Natural killer cell (primary cell): ENCODE results near the gene MLST8. TPM values are rescaled to one million over a fixed set of nuclear protein-coding genes. Genes with fewer than 3 reads are reported as not detected.

Experiments
- ATAC-seq, 3 donors: fragments of 150-1000 bp in 2 of 3; fragments of 200-7000 bp in 1 of 3; cut with Tn5 transposase; 1 replicate in 1 of 3; 2 replicates in 2 of 3; pipeline ENCODE4 v1.10.0; 2021; ENCODE audit warnings: mild to moderate bottlenecking in 2 of 3, moderate library complexity in 2 of 3
- DNase-seq, 2 donors: peaks; one replicate each; pipeline versions ENCODE4 v3.0.0 to v3.0.0-alpha.2; 2013 to 2021; ENCODE audit warnings: mixed read lengths in 1 of 2
- H3K27ac ChIP-seq: one replicate; pipeline ENCODE4 v1.5.1; 2013; ENCODE audit warnings: mild to moderate bottlenecking, low read length
- H3K27me3 ChIP-seq: one replicate; pipeline ENCODE4 v1.6.1; 2013; ENCODE audit warnings: low read length; ENCODE audit not compliant: control insufficient read depth, insufficient read depth
- H3K36me3 ChIP-seq: one replicate; pipeline ENCODE4 v1.6.1; 2013; ENCODE audit warnings: low read length; ENCODE audit not compliant: control insufficient read depth, insufficient read depth
- H3K4me1 ChIP-seq: one replicate; pipeline ENCODE4 v1.6.1; 2013; ENCODE audit warnings: low read length; ENCODE audit not compliant: control insufficient read depth, insufficient read depth
- H3K4me3 ChIP-seq: one replicate; pipeline ENCODE4 v1.5.1; 2013; ENCODE audit warnings: low read length
- H3K9me3 ChIP-seq: one replicate; pipeline ENCODE4 v1.6.1; 2013; ENCODE audit warnings: low read length; ENCODE audit not compliant: control insufficient read depth, insufficient read depth
- H3K27ac Mint-ChIP-seq, 2 donors: one replicate each; pipeline ENCODE4 v1.8.0; 2022; ENCODE audit warnings: mild to moderate bottlenecking in 2 of 2, mixed read lengths in 2 of 2, moderate library complexity in 1 of 2
- H3K27me3 Mint-ChIP-seq, 2 donors: one replicate each; pipeline ENCODE4 v1.8.0; 2022; ENCODE audit warnings: low read depth in 2 of 2, mixed read lengths in 2 of 2
- H3K36me3 Mint-ChIP-seq: one replicate; pipeline ENCODE4 v1.8.0; 2022; ENCODE audit warnings: mixed read lengths
- H3K4me1 Mint-ChIP-seq, 2 donors: one replicate each; pipeline ENCODE4 v1.8.0; 2022; ENCODE audit warnings: mixed read lengths in 2 of 2
- H3K4me3 Mint-ChIP-seq: one replicate; pipeline ENCODE4 v1.8.0; 2022; ENCODE audit warnings: mild to moderate bottlenecking, moderate library complexity, mixed read lengths
- H3K9me3 Mint-ChIP-seq, 2 donors: one replicate each; pipeline ENCODE4 v1.8.0; 2022; ENCODE audit warnings: mixed read lengths in 2 of 2
- WGBS: methylation state at CpG from one replicate; pipeline ENCODE4 v1.1.7; 2013; ENCODE audit warnings: missing lambda C conversion rate; ENCODE audit not compliant: insufficient coverage; 5-methylcytosine and 5-hydroxymethylcytosine counted together
- intact Hi-C: fragments of 100-400 bp; cut with micrococcal nuclease; formaldehyde crosslinking; loops from one replicate; pipeline ENCODE4 v1.14.2; 2022
- total RNA-seq, 4 donors: library from RNA; stranded (reverse); fragments of 120-200 nt in 1 of 4; gene quantifications; one replicate each; pipeline versions ENCODE4 v1.2.3 to v1.2.4, GENCODE V29; 2013 to 2022
- TF ChIP-seq, protein P1 (sequence below): fragments of 200-600 bp; IDR thresholded peaks from one replicate; pipeline ENCODE4 v1.8.0; 2022; ENCODE audit warnings: antibody characterized with exemption

Gene MLST8
- total RNA-seq, 3 donors from 2014 or later (not counting 1 experiment from before 2014, with no cell fraction given), result 19.7 to 30.2 (median 27.8) TPM

- no peaks in the 10 kb centered on the region for H3K27me3 Mint-ChIP-seq
- peaks cover 2% of the 10 kb centered on the region for H3K4me1 ChIP-seq
- H3K4me3 Mint-ChIP-seq, result no peak overlapping the region
- TF ChIP-seq, protein P1, sequence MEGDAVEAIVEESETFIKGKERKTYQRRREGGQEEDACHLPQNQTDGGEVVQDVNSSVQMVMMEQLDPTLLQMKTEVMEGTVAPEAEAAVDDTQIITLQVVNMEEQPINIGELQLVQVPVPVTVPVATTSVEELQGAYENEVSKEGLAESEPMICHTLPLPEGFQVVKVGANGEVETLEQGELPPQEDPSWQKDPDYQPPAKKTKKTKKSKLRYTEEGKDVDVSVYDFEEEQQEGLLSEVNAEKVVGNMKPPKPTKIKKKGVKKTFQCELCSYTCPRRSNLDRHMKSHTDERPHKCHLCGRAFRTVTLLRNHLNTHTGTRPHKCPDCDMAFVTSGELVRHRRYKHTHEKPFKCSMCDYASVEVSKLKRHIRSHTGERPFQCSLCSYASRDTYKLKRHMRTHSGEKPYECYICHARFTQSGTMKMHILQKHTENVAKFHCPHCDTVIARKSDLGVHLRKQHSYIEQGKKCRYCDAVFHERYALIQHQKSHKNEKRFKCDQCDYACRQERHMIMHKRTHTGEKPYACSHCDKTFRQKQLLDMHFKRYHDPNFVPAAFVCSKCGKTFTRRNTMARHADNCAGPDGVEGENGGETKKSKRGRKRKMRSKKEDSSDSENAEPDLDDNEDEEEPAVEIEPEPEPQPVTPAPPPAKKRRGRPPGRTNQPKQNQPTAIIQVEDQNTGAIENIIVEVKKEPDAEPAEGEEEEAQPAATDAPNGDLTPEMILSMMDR, result no peak
- DNase-seq (no peak), ATAC-seq (no peak)
- H3K4me1 Mint-ChIP-seq, result no peaks in the 10 kb centered on the region
- intact Hi-C loops, result no loop called here
- H3K36me3 Mint-ChIP-seq, result no peaks in the 10 kb centered on the region
- no peaks in the 10 kb centered on the region for H3K27me3 ChIP-seq
- H3K36me3 ChIP-seq, result peaks cover 29% of the 10 kb centered on the region
- 96% methylated on average over 30 of the region's 30 CpGs for WGBS
- H3K4me3 ChIP-seq, result no peak overlapping the region
- no peak overlapping the region for H3K27ac ChIP-seq
- H3K9me3 Mint-ChIP-seq, result no peaks in the 10 kb centered on the region
- no peak overlapping the region for H3K27ac Mint-ChIP-seq
- no peaks in the 10 kb centered on the region for H3K9me3 ChIP-seq
These were observed 39.9 kb downstream of the MLST8 start for GRCh38 chr16:2244926-2245795.

GRCh38 chr16:2246301-2246885, 41.1 kb downstream of the MLST8 start:
- Histone ChIP-seq H3K27me3 (no peaks in the 10 kb centered on the region), H3K9me3 (no peaks in the 10 kb centered on the region), H3K4me3 (no peak overlapping the region), H3K36me3 (peaks cover 29% of the 10 kb centered on the region), H3K4me1 (peaks cover 10% of the 10 kb centered on the region), H3K27ac (no peak overlapping the region)
- H3K9me3 Mint-ChIP-seq, result no peaks in the 10 kb centered on the region
- ATAC-seq (no peak), DNase-seq (no peak)
- no peaks in the 10 kb centered on the region for H3K27me3 Mint-ChIP-seq
- H3K4me3 Mint-ChIP-seq, result no peak overlapping the region
- peaks cover 0 to 6% of the 10 kb centered on the region in 2 donors for H3K4me1 Mint-ChIP-seq
- H3K36me3 Mint-ChIP-seq, result no peaks in the 10 kb centered on the region
- TF ChIP-seq, protein P1, result no peak
- H3K27ac Mint-ChIP-seq, result no peak overlapping the region
- intact Hi-C loops, result no loop called here
- WGBS, result 96% methylated on average over 18 of the region's 18 CpGs

DNA sequence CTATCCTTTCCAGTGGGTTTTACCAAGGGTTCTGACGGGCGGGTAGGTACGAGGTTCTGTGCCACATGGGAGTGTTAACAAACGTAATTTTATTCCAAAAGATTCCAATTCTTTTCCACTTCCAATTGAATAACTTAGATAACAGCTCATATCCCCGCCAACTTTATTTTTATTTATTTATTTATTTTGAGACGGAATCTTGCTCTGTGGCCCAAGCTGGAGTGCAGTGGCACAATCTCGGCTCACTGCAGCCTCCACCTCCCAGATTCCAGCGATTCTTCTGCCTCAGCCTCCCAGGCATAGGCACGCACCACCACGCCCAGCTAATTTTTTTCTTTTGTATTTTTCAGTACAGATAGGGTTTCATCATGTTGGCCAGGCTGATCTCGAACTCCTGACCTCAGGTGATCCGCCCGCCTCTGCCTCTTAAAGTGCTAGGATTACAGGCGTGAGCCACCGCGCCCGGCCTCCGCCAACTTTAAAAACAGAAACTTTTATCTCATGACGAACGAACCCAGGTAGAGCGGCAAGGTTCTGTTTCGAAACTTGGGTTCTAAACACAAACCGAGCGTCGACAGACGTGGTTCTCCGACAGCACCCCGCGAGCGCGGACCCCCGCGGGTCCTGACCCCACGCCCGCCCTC, 45.5 kb downstream of the MLST8 start:
- peaks cover 25% of the 10 kb centered on the region for H3K36me3 ChIP-seq
- peaks cover 19% of the 10 kb centered on the region for H3K4me1 ChIP-seq
- WGBS, result 14% methylated on average over 34 of the region's 35 CpGs
- TF ChIP-seq, protein P1, result no peak
- ATAC-seq, result peak in 1 of 3 donors; percentile 3
- peak overlapping the region; percentile 71 for H3K27ac ChIP-seq
- intact Hi-C loops, result loop anchor here (1.0 kb wide), 1 partner anchor 27 kb away; the partner anchor contains the start of gene E4F1
- Mint-ChIP-seq H3K9me3 (no peaks in the 10 kb centered on the region), H3K36me3 (no peaks in the 10 kb centered on the region), H3K27me3 (no peaks in the 10 kb centered on the region), H3K27ac (peak overlapping the region; percentile 81 to 85), H3K4me1 (peaks cover 0 to 6% of the 10 kb centered on the region in 2 donors), H3K4me3 (peak overlapping the region; percentile 90)
- peak in 1 of 2 donors; percentile 65 for DNase-seq
- peak overlapping the region; percentile 61 for H3K4me3 ChIP-seq
- no peaks in the 10 kb centered on the region for H3K27me3 ChIP-seq
- H3K9me3 ChIP-seq, result no peaks in the 10 kb centered on the region
